AG09309 (cell line): Measurements from ENCODE around the gene C6.
"Not testable (repeated sequence)": the region's sequence is repeated elsewhere in the genome, so short reads cannot be mapped to it uniquely, and the experiment has no call there.

Experiments
- DNase-seq: peaks from one replicate; pipeline ENCODE4 v3.0.0-alpha.2; 2010; ENCODE audit warnings: low read depth
- H3K4me3 ChIP-seq: 2 replicates; pipeline ENCODE4 v1.5.1; 2011; ENCODE audit warnings: mild to moderate bottlenecking, low read depth, low read length, moderate library complexity; ENCODE audit not compliant: control insufficient read depth
- TF ChIP-seq, protein P1 (sequence below): IDR thresholded peaks from 2 replicates; pipeline ENCODE4 v1.5.1; 2011; ENCODE audit warnings: mild to moderate bottlenecking, low read depth, low read length, inconsistent platforms; ENCODE audit not compliant: insufficient read depth, control insufficient read depth; ENCODE audit errors: missing control alignments

The C6 gene

DNA sequence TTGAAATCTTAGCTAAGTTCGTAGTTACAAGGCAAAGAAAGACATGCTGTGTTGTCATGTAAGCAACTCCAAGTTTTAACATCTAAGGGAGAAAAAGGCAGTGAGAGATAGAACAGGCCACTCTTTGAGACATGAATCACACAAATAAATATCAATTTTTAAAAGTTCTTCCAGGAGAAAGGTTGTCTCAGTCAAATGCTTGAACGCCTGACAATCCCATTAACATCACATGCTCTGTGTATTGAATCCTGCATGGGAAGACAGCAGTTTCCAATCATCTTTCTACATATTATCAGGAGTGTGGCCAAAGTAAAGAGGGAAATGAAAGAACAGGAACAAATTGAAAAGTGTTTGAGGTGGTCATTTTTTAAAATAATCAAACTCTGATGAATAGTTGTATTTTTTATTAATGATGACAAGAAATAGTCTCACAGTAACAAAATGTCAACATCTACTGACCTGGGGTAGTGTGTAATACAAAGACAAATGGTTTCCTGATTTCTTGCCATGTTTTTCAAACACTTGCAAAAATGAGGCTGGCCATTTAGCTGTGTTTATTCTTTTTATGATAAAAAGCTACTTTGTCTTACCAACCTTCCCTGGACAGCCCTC lies 6.4 kb upstream of the C6 start:
- TF ChIP-seq, protein P1, sequence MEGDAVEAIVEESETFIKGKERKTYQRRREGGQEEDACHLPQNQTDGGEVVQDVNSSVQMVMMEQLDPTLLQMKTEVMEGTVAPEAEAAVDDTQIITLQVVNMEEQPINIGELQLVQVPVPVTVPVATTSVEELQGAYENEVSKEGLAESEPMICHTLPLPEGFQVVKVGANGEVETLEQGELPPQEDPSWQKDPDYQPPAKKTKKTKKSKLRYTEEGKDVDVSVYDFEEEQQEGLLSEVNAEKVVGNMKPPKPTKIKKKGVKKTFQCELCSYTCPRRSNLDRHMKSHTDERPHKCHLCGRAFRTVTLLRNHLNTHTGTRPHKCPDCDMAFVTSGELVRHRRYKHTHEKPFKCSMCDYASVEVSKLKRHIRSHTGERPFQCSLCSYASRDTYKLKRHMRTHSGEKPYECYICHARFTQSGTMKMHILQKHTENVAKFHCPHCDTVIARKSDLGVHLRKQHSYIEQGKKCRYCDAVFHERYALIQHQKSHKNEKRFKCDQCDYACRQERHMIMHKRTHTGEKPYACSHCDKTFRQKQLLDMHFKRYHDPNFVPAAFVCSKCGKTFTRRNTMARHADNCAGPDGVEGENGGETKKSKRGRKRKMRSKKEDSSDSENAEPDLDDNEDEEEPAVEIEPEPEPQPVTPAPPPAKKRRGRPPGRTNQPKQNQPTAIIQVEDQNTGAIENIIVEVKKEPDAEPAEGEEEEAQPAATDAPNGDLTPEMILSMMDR: no peak
- no peak for DNase-seq
- H3K4me3 ChIP-seq: no peak overlapping the region

DNA sequence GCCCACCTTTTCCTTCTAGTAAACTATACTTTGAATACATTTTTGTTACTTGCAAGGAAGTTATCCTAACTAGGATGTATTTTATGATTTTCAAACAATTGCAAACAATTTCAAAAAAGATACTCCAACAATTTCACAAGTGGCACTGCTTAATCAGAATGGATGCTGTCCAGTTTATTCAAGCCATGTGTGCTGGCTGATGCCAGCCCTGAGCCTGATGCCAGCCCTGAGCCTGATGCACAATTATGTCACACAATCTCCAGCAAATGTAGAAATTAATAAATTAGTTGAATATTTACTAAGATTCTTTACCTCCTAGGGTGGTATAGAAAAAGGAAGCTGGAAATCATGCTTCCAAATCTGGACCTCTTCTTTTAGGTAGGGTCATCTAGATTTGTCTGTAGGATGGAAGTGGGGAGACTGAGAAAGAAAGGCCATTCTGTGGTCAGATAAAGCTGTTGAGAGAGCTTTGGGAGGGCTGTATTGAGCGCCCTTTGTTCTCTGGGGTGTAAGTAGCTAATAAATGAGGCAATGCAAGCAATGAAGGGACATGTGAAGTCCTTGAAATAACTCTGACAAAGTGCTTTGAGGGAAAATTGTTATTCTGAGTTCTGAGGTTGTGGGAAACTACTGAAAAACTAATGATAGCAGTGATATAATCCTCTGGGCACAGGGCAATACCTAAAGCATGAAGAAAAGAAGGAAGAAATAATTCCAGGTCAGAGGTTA lies 5.8 kb upstream of the C6 start:
- TF ChIP-seq, protein P1: no peak
- DNase-seq: no peak

DNA sequence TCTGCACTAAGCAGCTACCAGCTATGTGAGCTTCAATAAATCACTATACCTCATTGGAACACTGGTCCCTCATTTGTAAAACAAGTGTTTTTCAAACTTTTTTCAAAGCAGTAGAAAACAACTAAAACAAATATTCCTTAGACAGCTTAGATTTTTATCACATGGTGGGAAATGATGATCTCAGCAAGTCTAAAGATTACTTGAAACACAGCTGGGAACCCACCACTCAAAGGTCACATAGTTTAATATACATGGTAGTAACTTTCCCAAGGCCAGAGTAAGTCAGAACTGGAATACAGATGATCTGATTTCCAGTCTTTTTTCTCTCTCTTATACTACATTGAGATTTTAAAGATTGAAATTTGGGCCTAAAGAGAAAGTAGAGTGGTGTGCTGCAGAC lies 850 bp upstream of the C6 start:
- TF ChIP-seq, protein P1: no peak
- DNase-seq: no peak
- H3K4me3 ChIP-seq: no peak overlapping the region

More for the DNA sequence above, 5.8 kb upstream of the C6 start:
- no peak overlapping the region for H3K4me3 ChIP-seq

DNA sequence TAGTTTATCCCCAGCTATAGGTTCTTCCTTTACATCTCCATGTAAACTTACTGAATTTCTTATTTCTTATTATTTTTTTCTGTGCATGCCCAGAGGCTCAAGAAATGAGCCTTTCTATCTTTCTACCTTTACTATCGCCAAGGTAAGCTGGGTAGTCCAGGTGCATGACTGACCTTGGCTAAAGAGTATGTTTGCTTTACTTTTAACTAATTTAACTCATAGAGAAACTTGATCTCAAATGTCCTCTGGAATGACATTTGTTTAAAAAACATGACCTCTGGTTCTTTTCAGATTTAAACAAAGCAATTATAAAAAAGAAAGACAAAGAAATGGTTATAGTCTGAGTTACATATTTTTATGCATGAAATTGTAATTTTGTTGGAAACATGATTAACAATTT lies 397 bp downstream of the C6 start:
- DNase-seq: no peak
- TF ChIP-seq, protein P1: no peak
- no peak overlapping the region for H3K4me3 ChIP-seq

DNA sequence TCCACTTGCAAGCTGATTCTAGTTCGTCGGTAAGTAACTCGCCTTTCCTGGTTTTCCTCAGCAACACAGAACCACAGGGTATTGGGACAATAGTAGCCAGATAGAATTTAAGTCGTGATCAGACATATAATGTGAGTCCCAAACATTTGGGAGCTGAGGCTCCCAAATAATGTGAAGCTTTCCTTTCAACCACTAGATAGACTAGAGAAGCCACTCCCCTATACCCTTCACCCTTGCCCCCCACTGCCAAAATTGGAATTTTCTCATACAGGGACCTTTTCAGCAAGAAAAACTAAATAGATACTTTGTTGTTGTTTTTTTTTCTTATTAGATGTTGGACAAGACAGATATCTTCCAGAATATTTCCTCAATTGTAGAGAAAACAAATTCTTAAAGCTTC lies 1.9 kb downstream of the C6 start:
- TF ChIP-seq, protein P1: no peak
- no peak for DNase-seq
- no peak overlapping the region for H3K4me3 ChIP-seq

DNA sequence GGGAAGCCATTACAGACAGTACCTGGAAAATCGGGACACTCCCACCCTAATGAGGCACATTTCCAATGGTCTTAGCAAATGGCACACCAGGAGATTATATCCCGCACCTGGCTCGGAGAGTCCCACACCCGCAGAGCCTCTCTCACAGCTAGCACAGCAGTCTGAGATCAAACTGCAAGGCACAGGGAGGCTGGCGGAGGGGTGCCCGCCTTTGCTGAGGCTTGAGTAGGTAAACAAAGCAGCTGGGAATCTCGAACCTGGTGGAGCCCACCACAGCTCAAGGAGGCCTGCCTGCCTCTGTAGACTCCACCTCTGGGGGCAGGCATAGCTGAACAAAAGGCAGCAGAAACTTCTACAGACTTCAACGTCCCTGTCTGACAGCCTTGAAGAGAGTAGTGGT lies 7.9 kb downstream of the C6 start:
- not testable (repeated sequence) for DNase-seq, H3K4me3 ChIP-seq

DNA sequence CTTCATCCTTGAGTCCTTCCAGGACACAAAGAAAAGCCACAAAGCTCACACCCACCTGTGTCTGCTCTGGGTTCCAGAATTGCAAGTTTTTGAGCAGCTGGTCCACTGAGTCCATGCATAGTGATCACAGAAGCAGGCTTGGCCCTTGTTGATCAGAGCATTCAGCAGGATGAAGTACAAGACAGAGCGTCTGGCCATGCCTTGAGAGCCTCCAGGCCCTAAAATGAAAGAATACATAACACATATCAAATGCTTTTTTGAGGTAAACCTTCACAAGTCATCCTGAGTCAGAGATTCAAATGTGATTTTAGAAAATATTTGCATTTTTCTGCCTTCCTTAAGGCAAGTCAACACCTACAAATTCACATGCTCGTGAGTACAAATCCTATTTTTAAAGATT lies 10.3 kb downstream of the C6 start:
- DNase-seq: no peak
- TF ChIP-seq, protein P1: no peak
- H3K4me3 ChIP-seq: no peak overlapping the region
